ENCODE results near the gene PHF5A. TPM values are rescaled to one million over a fixed set of nuclear protein-coding genes. Genes with fewer than 3 reads are reported as not detected.
"Not testable (repeated sequence)": the region's sequence is repeated elsewhere in the genome, so short reads cannot be mapped to it uniquely, and the experiment has no call there.

Gene PHF5A
- total RNA-seq, 4 donors from 2014 or later = 44.1 to 51.9 (median 45.4) TPM

- peak overlapping the region; percentile 97 for H3K4me3 ChIP-seq (ENCODE audit: low read depth, poor library complexity, severe bottlenecking)
- intact Hi-C loops (cut with DNase I; ENCODE audit: low total_unique reads) = no loop called here
- peak; percentile 93 to 97 for DNase-seq (ENCODE audit: low spot score in 2 of 2)
- TF ChIP-seq CTCF (IDR thresholded peaks at IDR 0.05) (no peak), POLR2A (IDR thresholded peaks at IDR 0.05) (no peak)
- WGBS, 2 donors = 0 to 1% methylated on average over 35 of the region's 35 CpGs
Measured at GRCh38 chr22:41444360-41445128, 23.9 kb downstream of the PHF5A start.

- TF ChIP-seq CTCF (IDR thresholded peaks at IDR 0.05) (no peak), POLR2A (IDR thresholded peaks at IDR 0.05) (no peak)
- 35 to 61% methylated on average over 2 of the region's 2 CpGs for WGBS, 2 donors
- intact Hi-C loops (cut with DNase I; ENCODE audit: low total_unique reads) = no loop called here
Measured at GRCh38 chr22:41442240-41442792, 26.2 kb downstream of the PHF5A start.

GRCh38 chr22:41440511-41440910 is 28.0 kb downstream of the PHF5A start:
- WGBS, 2 donors = 79 to 84% methylated on average over 5 of the region's 5 CpGs
- intact Hi-C loops (cut with DNase I; ENCODE audit: low total_unique reads); DNase-seq (ENCODE audit: low spot score in 2 of 2): not testable (repeated sequence)

More at GRCh38 chr22:41442240-41442792, 26.2 kb downstream of the PHF5A start:
- DNase-seq (ENCODE audit: low spot score in 2 of 2) = no peak
- no peak overlapping the region for H3K4me3 ChIP-seq (ENCODE audit: low read depth, poor library complexity, severe bottlenecking)

GRCh38 chr22:41437198-41437597 is 31.3 kb downstream of the PHF5A start:
- TF ChIP-seq CTCF (IDR thresholded peaks at IDR 0.05) = no peak
- TF ChIP-seq POLR2A (IDR thresholded peaks at IDR 0.05) = no peak
- 85 to 87% methylated on average over 7 of the region's 7 CpGs for WGBS, 2 donors
- no peak for DNase-seq (ENCODE audit: low spot score in 2 of 2)
- intact Hi-C loops (cut with DNase I; ENCODE audit: low total_unique reads) = no loop called here
- H3K4me3 ChIP-seq (ENCODE audit: low read depth, poor library complexity, severe bottlenecking) = no peak overlapping the region

More at GRCh38 chr22:41440511-41440910, 28.0 kb downstream of the PHF5A start:
- H3K4me3 ChIP-seq (ENCODE audit: low read depth, poor library complexity, severe bottlenecking) = not testable (repeated sequence)

GRCh38 chr22:41436322-41437113 is 32.0 kb downstream of the PHF5A start:
- 80 to 83% methylated on average over 23 of the region's 23 CpGs for WGBS, 2 donors
- DNase-seq (ENCODE audit: low spot score in 2 of 2) = no peak
- intact Hi-C loops (cut with DNase I; ENCODE audit: low total_unique reads) = no loop called here
- no peak overlapping the region for H3K4me3 ChIP-seq (ENCODE audit: low read depth, poor library complexity, severe bottlenecking)
- TF ChIP-seq POLR2A (IDR thresholded peaks at IDR 0.05) = no peak
- no peak for TF ChIP-seq CTCF (IDR thresholded peaks at IDR 0.05)

GRCh38 chr22:41435560-41435959 is 32.9 kb downstream of the PHF5A start:
- no peak for DNase-seq (ENCODE audit: low spot score in 2 of 2)
- intact Hi-C loops (cut with DNase I; ENCODE audit: low total_unique reads) = no loop called here
- 67 to 74% methylated on average over 4 of the region's 4 CpGs for WGBS, 2 donors
- TF ChIP-seq POLR2A (IDR thresholded peaks at IDR 0.05) (no peak), CTCF (IDR thresholded peaks at IDR 0.05) (no peak)
- no peak overlapping the region for H3K4me3 ChIP-seq (ENCODE audit: low read depth, poor library complexity, severe bottlenecking)

GRCh38 chr22:41434361-41435003 is 34.0 kb downstream of the PHF5A start:
- WGBS, 2 donors = 71 to 86% methylated on average over 5 of the region's 5 CpGs
- intact Hi-C loops (cut with DNase I; ENCODE audit: low total_unique reads); H3K4me3 ChIP-seq (ENCODE audit: low read depth, poor library complexity, severe bottlenecking); DNase-seq (ENCODE audit: low spot score in 2 of 2): not testable (repeated sequence)

- H3K4me3 ChIP-seq (ENCODE audit: low read depth, poor library complexity, severe bottlenecking); DNase-seq (ENCODE audit: low spot score in 2 of 2); intact Hi-C loops (cut with DNase I; ENCODE audit: low total_unique reads): not testable (repeated sequence)
- 56 to 58% methylated on average over 1 of the region's 1 CpG for WGBS, 2 donors
Measured at GRCh38 chr22:41433480-41433879, 35.0 kb downstream of the PHF5A start.

All from lower leg skin (tissue), 4 donors.